K562 (cell line): ENCODE measurements around the gene PIK3CB. TPM values are rescaled to one million over a fixed set of nuclear protein-coding genes. Genes with fewer than 3 reads are reported as not detected.

ENCODE experiments used
- ATAC-seq: fragments of 200-7000 bp; cut with Tn5 transposase; 3 replicates; pipeline ENCODE4 v1.9.1; 2020; ENCODE audit warnings: moderate library complexity
- BruUV-seq: library from RNA; stranded (reverse); fragments of 400-500 nt; replicated peaks from 2 replicates; lab custom pipeline; 2021; lab: Mats Ljungman, UMichigan
- CTCF ChIA-PET: fragments of 300-600 bp; formaldehyde crosslinking; extraction: SDS; loops from one replicate; lab custom pipeline; 2021; ENCODE audit warnings: low intra/inter-chr PET ratio; lab: Yijun Ruan, JAX
- POLR2A ChIA-PET: fragments of 300-600, 350-650 bp; sonication (Branson Sonifier 250); formaldehyde crosslinking; extraction: SDS; loops from one replicate; lab custom pipeline; 2021; ENCODE audit warnings: antibody characterized with exemption, inconsistent platforms; lab: Yijun Ruan, JAX
- DNase-seq, 4 experiments: peaks; one replicate each; pipeline versions ENCODE4 v3.0.0 to v3.0.0-alpha.2; 2011 to 2018; ENCODE audit warnings: low spot score in 3 of 4, mixed read lengths in 3 of 4; ENCODE audit errors: extremely low read depth in 1 of 4
- FAIRE-seq: peaks from 2 replicates; lab custom pipeline; 2011; peaks lifted over from hg19 to GRCh38; lab: Jason Lieb, UNC
- H2AFZ ChIP-seq: 2 replicates; pipeline ENCODE4 v1.6.0; 2011; ENCODE audit warnings: low read depth, low read length, control low read depth, inconsistent platforms
- H3K27ac ChIP-seq: fragments of 200-600 bp; 3 replicates; pipeline ENCODE4 v1.8.0; 2011; ENCODE audit warnings: low read depth, mild to moderate bottlenecking, control low read depth, inconsistent platforms, low read length, moderate library complexity, mixed read lengths; ENCODE audit errors: extremely low read depth
- H3K27me3 ChIP-seq, 2 experiments: fragments of 300-600 bp in 1 of 2; 2 replicates in 1 of 2; 3 replicates in 1 of 2; pipeline versions ENCODE4 v1.6.0 to v1.8.0; 2011; ENCODE audit warnings: inconsistent platforms in 2 of 2, low read length in 2 of 2, mild to moderate bottlenecking in 1 of 2, mixed read lengths in 1 of 2, moderate library complexity in 1 of 2; ENCODE audit not compliant: control insufficient read depth in 2 of 2, insufficient read depth in 2 of 2
- H3K36me3 ChIP-seq: fragments of 300-600 bp; 3 replicates; pipeline ENCODE4 v1.8.0; 2011; ENCODE audit warnings: mild to moderate bottlenecking, low read length, inconsistent platforms; ENCODE audit not compliant: control insufficient read depth, insufficient read depth
- H3K4me1 ChIP-seq, 2 experiments: fragments of 200-600 bp in 1 of 2; replicated peaks in 1 of 2; 2 replicates in 1 of 2; 3 replicates in 1 of 2; pipeline versions ENCODE4 v1.5.1 to v1.8.0; 2011; ENCODE audit warnings: inconsistent platforms in 2 of 2, low read length in 2 of 2, mild to moderate bottlenecking in 1 of 2, mixed read lengths in 1 of 2, moderate library complexity in 1 of 2; ENCODE audit not compliant: control insufficient read depth in 2 of 2, insufficient read depth in 2 of 2
- H3K4me2 ChIP-seq: 2 replicates; pipeline ENCODE4 v1.6.1; 2011; ENCODE audit warnings: low read length, control low read depth, inconsistent platforms, mixed read lengths; ENCODE audit not compliant: insufficient read depth
- H3K4me3 ChIP-seq: fragments of 200-600 bp; sonication (generic), shearing (Covaris generic); 2 replicates; pipeline ENCODE4 v1.5.1; 2016; ENCODE audit warnings: control low read depth, inconsistent platforms
- H3K79me2 ChIP-seq: fragments of 200-600 bp; 3 replicates; pipeline ENCODE4 v1.8.0; 2011; ENCODE audit warnings: low read length, inconsistent platforms; ENCODE audit not compliant: control insufficient read depth, insufficient read depth
- H3K9ac ChIP-seq, 2 experiments: 2 replicates each; pipeline versions ENCODE4 v1.6.0 to v1.6.1; 2011; ENCODE audit warnings: low read depth in 2 of 2, low read length in 2 of 2, control low read depth in 1 of 2, inconsistent platforms in 1 of 2, mild to moderate bottlenecking in 1 of 2, mixed read lengths in 1 of 2; ENCODE audit not compliant: insufficient read depth in 1 of 2
- H3K9me1 ChIP-seq: one replicate; pipeline ENCODE4 v1.6.0; 2011; ENCODE audit warnings: inconsistent platforms, mild to moderate bottlenecking, low read length, moderate library complexity; ENCODE audit not compliant: control insufficient read depth, insufficient read depth
- H3K9me3 ChIP-seq: replicated peaks from 2 replicates; pipeline ENCODE4 v1.5.1; 2011; ENCODE audit warnings: low read depth, low read length, inconsistent platforms; ENCODE audit not compliant: control insufficient read depth, insufficient read depth
- H4K20me1 ChIP-seq: replicated peaks from 2 replicates; pipeline ENCODE4 v1.6.1; 2011; ENCODE audit warnings: low read length, inconsistent platforms, mixed read lengths; ENCODE audit not compliant: control insufficient read depth, insufficient read depth
- ATF1 ChIP-seq, 2 experiments: fragments of 450-650 bp in 1 of 2; IDR thresholded peaks; 2 replicates each; pipeline ENCODE4 v1.6.1; 2016; ENCODE audit warnings: missing compliant biosample characterization in 1 of 2, missing genetic modification characterization in 1 of 2
- JUN ChIP-seq, 2 experiments: sonication (generic) in 1 of 2; formaldehyde crosslinking in 1 of 2; IDR thresholded peaks; 2 replicates each; pipeline versions ENCODE4 v1.6.1 to v1.8.0; 2012 to 2022; ENCODE audit warnings: borderline replicate concordance in 2 of 2, mild to moderate bottlenecking in 2 of 2, improper control_type of control experiment in 1 of 2, low read depth in 1 of 2, low read length in 1 of 2, missing genetic modification reagents in 1 of 2
- STAT5B ChIP-seq: fragments of 250-450 bp; sonication (Bioruptor Pico); IDR thresholded peaks from 2 replicates; pipeline ENCODE4 v1.8.0; 2021; ENCODE audit warnings: mild to moderate bottlenecking, inconsistent platforms
- ZNF311 ChIP-seq: fragments of 250-450 bp; sonication (Bioruptor Pico); IDR thresholded peaks from 2 replicates; pipeline ENCODE4 v1.4.0; 2020; ENCODE audit warnings: mild to moderate bottlenecking, moderate library complexity
- WGBS: fragments of 100-300 bp; shearing (Covaris generic); methylation state at CpG from one replicate; pipeline ENCODE4 v1.1.6; 2016; ENCODE audit warnings: low coverage, mixed read lengths; ENCODE audit not compliant: insufficient coverage; ENCODE audit errors: missing lambda C conversion rate; 5-methylcytosine and 5-hydroxymethylcytosine counted together
- in situ Hi-C: fragments of 300-500 bp; cut with MboI; formaldehyde crosslinking; loops from 4 replicates; pipeline ENCODE4 v1.15.0; 2018; ENCODE audit warnings: inconsistent platforms, mixed read lengths
- intact Hi-C: fragments of 100-400 bp; cut with micrococcal nuclease; formaldehyde crosslinking; loops from 2 replicates; pipeline ENCODE4 v1.14.2; 2022
- polyA plus RNA-seq, 8 experiments: library from polyadenylated mRNA; depleted of rRNA in 4 of 8; stranded (reverse) in 5 of 8; unstranded in 3 of 8; fragments of >200 nt; fragmentation: Nextera tagmentation in 2 of 8; fragmentation: Illumina TruSeq in 1 of 8; extraction: Ambion mirVana in 2 of 8; extraction: Trizol in 1 of 8; gene quantifications; 2 replicates each; pipeline versions ENCODE4 v1.2.1 to v1.2.3, GENCODE V29; 2011 to 2014; ENCODE audit warnings: inconsistent platforms in 1 of 8, missing spikeins in 1 of 8
- total RNA-seq, 7 experiments: library from RNA; depleted of rRNA in 6 of 7; stranded (reverse); fragments of >200 nt in 6 of 7; fragmentation: Illumina TruSeq in 2 of 7; extraction: Trizol in 2 of 7; gene quantifications; 2 replicates each; pipeline versions ENCODE4 v1.2.1 to v1.2.3, GENCODE V29; 2011 to 2021; ENCODE audit warnings: low replicate concordance in 1 of 7

Gene PIK3CB
- total and polyA plus RNA-seq, 9 of the 15 experiments (the other 6 are each of a cell fraction or from before 2014, with no cell fraction given) = 15.3 to 62.6 (median 28.3) TPM

DNA sequence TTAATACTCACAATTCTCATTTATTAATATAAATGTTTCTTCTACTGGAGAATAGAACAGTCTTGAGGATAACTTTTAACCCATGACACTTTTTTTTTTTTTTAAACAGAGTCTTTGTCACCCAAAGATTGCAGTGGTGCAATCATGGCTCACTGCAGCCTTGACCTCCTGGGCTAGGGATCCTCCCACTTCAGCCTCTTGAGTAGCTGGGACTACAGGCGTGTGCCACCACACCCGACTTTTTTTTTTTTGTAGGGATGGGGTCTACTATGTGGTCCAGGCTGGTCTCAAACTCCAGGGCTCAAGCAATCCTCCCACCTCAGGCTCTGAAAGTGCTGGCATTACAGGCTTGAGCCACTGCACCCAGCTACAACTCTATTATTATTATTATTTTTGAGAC is 34.5 kb downstream of the PIK3CB start (continued):
- TF ChIP-seq ATF1 (CRISPR knock-in tag; IDR thresholded peaks at IDR 0.05) = no peak
- no peak for TF ChIP-seq ATF1 (tag; IDR thresholded peaks at IDR 0.05)

GRCh38 chr3:138799822-138800221 is 34.9 kb downstream of the PIK3CB start:
- peaks cover under 1 to 5% of the 10 kb centered on the region in 2 experiments; a peak in 2 of 5 replicates for H3K4me1 ChIP-seq
- no peak overlapping the region for H3K4me2 ChIP-seq
- ATAC-seq = no peak
- ChIA-PET POLR2A (no interaction called here), CTCF (no interaction called here)
- peaks cover 94% of the 10 kb centered on the region for H3K79me2 ChIP-seq
- in situ Hi-C loops = no loop called here
- no peak overlapping the region for H2AFZ ChIP-seq
- TF ChIP-seq JUN (IDR thresholded peaks at IDR 0.05; ENCODE audit: borderline replicate concordance, low read depth, low read length) = no peak
- no peak for TF ChIP-seq JUN (CRISPR knock-in tag; IDR thresholded peaks at IDR 0.05; ENCODE audit: borderline replicate concordance)
- no peak for TF ChIP-seq STAT5B (CRISPR knock-in tag)
- TF ChIP-seq ZNF311 (CRISPR knock-in tag) = no peak
- no peaks in the 10 kb centered on the region for H3K9me3 ChIP-seq
- FAIRE-seq = no peak
- 0 out of 3 replicates have a peak overlapping the region, but pooled peaks have one; percentile 12 for H3K27ac ChIP-seq
- H3K9ac ChIP-seq = no peak overlapping the region
- peaks cover 28% of the 10 kb centered on the region for H3K36me3 ChIP-seq
- 83% methylated on average over 3 of the region's 3 CpGs for WGBS
- peaks cover 4% of the 10 kb centered on the region for H3K9me1 ChIP-seq
- H3K27me3 ChIP-seq = no peaks in the 10 kb centered on the region
- H3K4me3 ChIP-seq = no peak overlapping the region
- DNase-seq = no peak
- intact Hi-C loops = no loop called here
- H4K20me1 ChIP-seq = peaks cover 23% of the 10 kb centered on the region; the same call in 1 of the 2 replicates
- no TSS peak for BruUV-seq
